Measurements from ENCODE around the gene NT5C. TPM values are rescaled to one million over a fixed set of nuclear protein-coding genes. Genes with fewer than 3 reads are reported as not detected.

NT5C gene
- total RNA-seq, 2 experiments from 2014 or later = 107 to 259 TPM

DNA sequence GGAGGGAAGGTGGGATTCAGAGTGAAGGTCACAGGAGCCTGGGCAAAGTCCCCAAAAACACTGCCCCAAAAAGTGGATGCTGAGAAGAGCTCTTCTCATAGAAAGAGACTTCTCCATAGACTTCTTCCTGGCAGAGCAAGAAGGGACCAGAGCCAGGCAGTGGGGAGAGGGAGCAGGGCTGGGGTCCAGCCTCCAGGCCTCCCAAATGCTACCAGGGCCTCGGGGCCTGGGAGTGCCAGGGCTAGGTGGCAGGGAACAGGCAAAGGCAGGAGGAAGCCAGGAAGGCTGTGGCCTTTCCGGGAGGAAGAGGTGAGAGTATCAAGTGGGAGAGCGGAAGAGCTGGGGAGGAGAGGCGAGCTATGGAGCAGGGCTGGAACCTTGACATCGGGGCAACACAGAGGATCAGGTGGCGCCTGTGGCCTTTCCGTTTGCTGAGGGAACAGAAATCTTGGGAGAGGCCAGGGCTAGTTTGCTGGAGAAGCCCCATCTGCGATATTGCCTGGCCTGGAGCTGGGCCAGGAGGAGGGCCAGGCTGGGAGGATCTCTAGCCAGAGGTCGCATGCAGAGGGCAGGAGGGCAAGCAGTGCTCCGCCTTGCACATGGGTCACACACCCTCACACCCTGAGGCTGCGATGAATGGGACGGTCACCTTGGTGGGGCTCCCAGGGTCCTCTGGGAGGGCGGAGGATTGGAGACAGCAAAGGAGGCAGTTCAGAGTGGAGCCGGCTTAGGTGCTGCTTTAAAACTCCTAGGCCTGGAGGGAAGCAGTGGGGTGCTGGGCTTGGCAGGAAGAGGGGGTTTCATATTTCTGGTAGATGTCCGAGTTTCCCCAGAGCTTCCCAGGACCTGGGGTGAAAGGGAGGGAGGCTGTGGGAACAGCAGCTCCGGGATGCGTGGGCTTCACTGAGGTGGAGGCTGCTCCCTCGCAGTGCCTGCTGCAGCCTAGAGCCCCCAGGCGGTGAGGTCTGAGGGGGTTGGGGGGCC lies 40.4 kb downstream of the NT5C start:
- Histone ChIP-seq H3K79me2 (ENCODE audit: insufficient read depth, low read depth, low read length) (no peaks in the 10 kb centered on the region), H3K9me2 (ENCODE audit: insufficient read depth, low read length) (no peaks in the 10 kb centered on the region), H3K36me3 (ENCODE audit: insufficient read depth, low read length) (no peaks in the 10 kb centered on the region), H3K4me3 (ENCODE audit: low read depth, low read length, poor library complexity, severe bottlenecking) (no peak overlapping the region), H3K4me2 (ENCODE audit: low read length) (no peak overlapping the region), H4K20me1 (ENCODE audit: insufficient read depth, low read length) (no peaks in the 10 kb centered on the region), H3K27ac (ENCODE audit: low read depth, low read length, poor library complexity, severe bottlenecking) (no peak overlapping the region), H3K4me1 (ENCODE audit: insufficient read depth, low read length, poor library complexity, severe bottlenecking) (peaks cover 19% of the 10 kb centered on the region), H3K9me3 (ENCODE audit: low read length) (no peaks in the 10 kb centered on the region), H2AFZ (ENCODE audit: low read length) (no peak overlapping the region)
- ChIA-PET CTCF (ENCODE audit: unreplicated experiment) (no interaction called here), POLR2A (interaction anchor here (0.6 to 1.0 kb wide), 2 partner anchors 42 to 97 kb away, joined by 3 read pairs; no protein-coding TSS in a partner anchor)
- intact Hi-C loops (cut with micrococcal nuclease; ENCODE audit: unreplicated experiment) = no loop called here
- BruUV-seq (replicated peaks) = no TSS peak
- TF ChIP-seq, protein P1, sequence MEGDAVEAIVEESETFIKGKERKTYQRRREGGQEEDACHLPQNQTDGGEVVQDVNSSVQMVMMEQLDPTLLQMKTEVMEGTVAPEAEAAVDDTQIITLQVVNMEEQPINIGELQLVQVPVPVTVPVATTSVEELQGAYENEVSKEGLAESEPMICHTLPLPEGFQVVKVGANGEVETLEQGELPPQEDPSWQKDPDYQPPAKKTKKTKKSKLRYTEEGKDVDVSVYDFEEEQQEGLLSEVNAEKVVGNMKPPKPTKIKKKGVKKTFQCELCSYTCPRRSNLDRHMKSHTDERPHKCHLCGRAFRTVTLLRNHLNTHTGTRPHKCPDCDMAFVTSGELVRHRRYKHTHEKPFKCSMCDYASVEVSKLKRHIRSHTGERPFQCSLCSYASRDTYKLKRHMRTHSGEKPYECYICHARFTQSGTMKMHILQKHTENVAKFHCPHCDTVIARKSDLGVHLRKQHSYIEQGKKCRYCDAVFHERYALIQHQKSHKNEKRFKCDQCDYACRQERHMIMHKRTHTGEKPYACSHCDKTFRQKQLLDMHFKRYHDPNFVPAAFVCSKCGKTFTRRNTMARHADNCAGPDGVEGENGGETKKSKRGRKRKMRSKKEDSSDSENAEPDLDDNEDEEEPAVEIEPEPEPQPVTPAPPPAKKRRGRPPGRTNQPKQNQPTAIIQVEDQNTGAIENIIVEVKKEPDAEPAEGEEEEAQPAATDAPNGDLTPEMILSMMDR (conservative IDR thresholded peaks at IDR 0.05; ENCODE audit: low read length) = no peak
- TF ChIP-seq EZH2phosphoT487 (IDR thresholded peaks at IDR 0.05; ENCODE audit: borderline replicate concordance, low read depth, low read length) = no peak
- no peak for DNase-seq (ENCODE audit: low spot score)

DNA sequence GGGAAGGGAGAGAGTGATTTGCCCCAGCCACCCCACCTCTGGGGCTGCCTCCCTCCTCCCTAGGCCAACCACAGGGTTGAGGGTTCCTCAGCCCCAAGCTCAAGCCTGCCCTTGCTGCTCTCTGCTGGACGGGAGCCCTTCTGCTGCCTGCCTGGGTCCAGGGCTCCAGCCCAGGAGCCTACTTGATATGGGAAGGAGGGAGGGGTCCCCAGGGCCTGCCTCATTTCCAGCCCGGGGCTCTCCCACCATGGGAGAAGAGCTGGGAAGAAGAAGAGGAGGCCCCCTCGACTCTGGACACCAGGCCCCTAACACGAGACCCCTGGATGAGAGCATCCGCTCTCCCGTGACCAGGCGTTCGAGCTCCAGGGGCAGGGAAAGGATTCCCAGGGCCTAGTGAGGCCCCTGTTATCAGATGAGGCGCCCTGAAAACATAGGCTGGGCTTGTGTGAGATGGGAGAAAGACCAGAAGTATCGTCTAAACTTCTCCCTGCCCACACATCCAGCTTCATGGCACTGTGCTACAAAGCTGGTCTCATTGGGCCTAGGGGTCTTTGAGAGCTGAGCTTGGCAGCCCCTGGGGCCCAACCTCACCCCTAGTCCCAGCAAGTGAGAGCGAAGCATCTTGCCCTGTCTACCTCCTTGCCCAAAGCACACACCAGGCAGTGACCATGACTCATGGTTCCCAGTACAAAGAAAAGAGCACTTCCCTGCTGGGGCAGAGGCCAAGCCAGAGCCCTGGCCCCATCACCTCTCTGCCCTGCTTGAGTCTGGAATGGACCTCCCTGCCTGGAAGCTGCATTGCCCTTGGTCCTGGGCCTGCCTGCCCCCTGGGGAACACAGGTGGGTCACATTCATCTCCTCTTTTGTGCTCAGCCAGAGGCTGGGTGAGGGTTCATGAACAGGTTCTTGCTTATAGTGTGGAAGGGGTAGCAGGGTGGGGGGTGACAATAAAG lies 42.8 kb downstream of the NT5C start:
- H4K20me1 ChIP-seq (ENCODE audit: insufficient read depth, low read length) = no peaks in the 10 kb centered on the region
- POLR2A ChIA-PET = interaction anchor here (0.6 to 0.7 kb wide), 2 partner anchors 22 to 1513 kb away, joined by 3 to 4 read pairs; no protein-coding TSS in a partner anchor
- H3K4me1 ChIP-seq (ENCODE audit: insufficient read depth, low read length, poor library complexity, severe bottlenecking) = peaks cover 19% of the 10 kb centered on the region
- no peak overlapping the region for H3K27ac ChIP-seq (ENCODE audit: low read depth, low read length, poor library complexity, severe bottlenecking)
- H3K4me3 ChIP-seq (ENCODE audit: low read depth, low read length, poor library complexity, severe bottlenecking) = no peak overlapping the region
- TF ChIP-seq, protein P1 (conservative IDR thresholded peaks at IDR 0.05; ENCODE audit: low read length) = no peak
- TF ChIP-seq EZH2phosphoT487 (IDR thresholded peaks at IDR 0.05; ENCODE audit: borderline replicate concordance, low read depth, low read length) = no peak
- no peak overlapping the region for H3K4me2 ChIP-seq (ENCODE audit: low read length)
- CTCF ChIA-PET (ENCODE audit: unreplicated experiment) = no interaction called here
- H3K79me2 ChIP-seq (ENCODE audit: insufficient read depth, low read depth, low read length) = no peaks in the 10 kb centered on the region
- intact Hi-C loops (cut with micrococcal nuclease; ENCODE audit: unreplicated experiment) = no loop called here
- no peaks in the 10 kb centered on the region for H3K9me2 ChIP-seq (ENCODE audit: insufficient read depth, low read length)
- no peaks in the 10 kb centered on the region for H3K36me3 ChIP-seq (ENCODE audit: insufficient read depth, low read length)
- no peak for DNase-seq (ENCODE audit: low spot score)
- H3K9me3 ChIP-seq (ENCODE audit: low read length) = no peaks in the 10 kb centered on the region
- no peak overlapping the region for H2AFZ ChIP-seq (ENCODE audit: low read length)
- no TSS peak for BruUV-seq (replicated peaks)

Measured in OCI-LY7 (cell line).